Erythroblast (primary cell): Measurements from ENCODE around the gene GARNL3.

Experiments
- GATA1 ChIP-seq: IDR thresholded peaks from 2 replicates; pipeline ENCODE4 v1.6.1; 2011; ENCODE audit warnings: low read depth, mild to moderate bottlenecking, control low read depth, low read length, moderate library complexity
- POLR2A ChIP-seq: IDR thresholded peaks from 2 replicates; pipeline ENCODE4 v1.6.1; 2011; ENCODE audit warnings: mild to moderate bottlenecking, low read length

DNA sequence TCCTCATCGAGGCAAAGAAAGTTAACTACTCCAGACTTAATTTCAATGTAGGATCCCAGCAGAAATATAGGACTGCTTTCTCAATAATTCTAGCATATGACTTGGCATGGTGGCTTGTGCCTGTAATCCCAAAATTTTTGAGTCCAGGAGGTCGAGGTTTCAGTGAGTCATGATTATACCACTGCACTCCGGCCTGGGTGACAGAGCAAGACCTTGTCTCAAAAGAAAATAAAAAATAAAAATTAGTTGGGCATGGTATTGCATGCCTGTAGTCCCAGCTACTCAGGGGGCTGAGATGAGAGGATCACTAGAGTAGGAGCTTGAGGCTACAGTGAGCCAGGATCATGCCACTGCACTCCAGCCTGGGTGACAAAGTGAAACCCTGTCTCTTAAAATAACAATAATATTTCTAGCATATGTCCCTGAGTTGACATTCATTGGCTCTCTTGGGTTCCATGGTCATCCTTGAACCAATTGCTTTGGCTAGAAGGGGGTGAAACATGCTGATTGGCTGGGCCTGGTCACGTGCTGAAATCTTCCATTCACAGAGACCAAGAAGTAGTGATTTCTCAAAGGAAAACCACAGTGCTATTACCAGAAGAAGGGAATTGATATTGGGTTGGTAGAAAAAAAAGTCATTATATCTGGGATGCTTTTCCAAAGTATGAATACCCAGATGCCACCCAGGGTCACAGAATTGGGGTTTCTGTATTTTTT, 31.6 kb upstream of the GARNL3 start:
- TF ChIP-seq POLR2A = no peak
- no peak for TF ChIP-seq GATA1
